HG03060 (cell line): ENCODE measurements around the gene NDUFS8.
"Not testable (repeated sequence)": the region's sequence is repeated elsewhere in the genome, so short reads cannot be mapped to it uniquely, and the experiment has no call there.

Source experiments
- ATAC-seq: cut with Tn5 transposase; IDR thresholded peaks from one replicate; pipeline ENCODE4 v1.9.1; 2021; ENCODE audit warnings: low read depth, moderate number of reproducible peaks; ENCODE audit not compliant: unreplicated experiment

The NDUFS8 gene

GRCh38 chr11:68030318-68031143 is at the start of gene NDUFS8:
NDUFS8 (plus strand) TSS chr11:68030681; CDS start chr11:68032152, 1,471 bp downstream.
- peak; percentile 94 for ATAC-seq

GRCh38 chr11:67981226-67981625 is 49.3 kb upstream of the NDUFS8 start:
- ATAC-seq = not testable (repeated sequence)

GRCh38 chr11:67982255-67982857 is 48.1 kb upstream of the NDUFS8 start:
- not testable (repeated sequence) for ATAC-seq

GRCh38 chr11:67983951-67984350 is 46.5 kb upstream of the NDUFS8 start:
- ATAC-seq = no peak

GRCh38 chr11:67985302-67985701 is 45.2 kb upstream of the NDUFS8 start:
- ATAC-seq = not testable (repeated sequence)

- not testable (repeated sequence) for ATAC-seq
These were observed 39.7 kb upstream of the NDUFS8 start for GRCh38 chr11:67990546-67991346.

- not testable (repeated sequence) for ATAC-seq
These were observed 38.9 kb upstream of the NDUFS8 start for GRCh38 chr11:67991347-67992121.

- ATAC-seq = not testable (repeated sequence)
These were observed 36.7 kb upstream of the NDUFS8 start for GRCh38 chr11:67993821-67994220.

GRCh38 chr11:67994387-67994786 is 36.1 kb upstream of the NDUFS8 start:
- not testable (repeated sequence) for ATAC-seq

GRCh38 chr11:67995129-67995528 is 35.4 kb upstream of the NDUFS8 start:
- ATAC-seq = not testable (repeated sequence)

- not testable (repeated sequence) for ATAC-seq
These were observed 34.9 kb upstream of the NDUFS8 start for GRCh38 chr11:67995579-67995978.

- no peak for ATAC-seq
These were observed 34.4 kb upstream of the NDUFS8 start for GRCh38 chr11:67996051-67996450.

GRCh38 chr11:67996622-67997474 is 33.6 kb upstream of the NDUFS8 start:
- ATAC-seq = no peak

GRCh38 chr11:67997475-67997921 is 33.0 kb upstream of the NDUFS8 start:
- ATAC-seq = no peak

- no peak for ATAC-seq
These were observed 32.1 kb upstream of the NDUFS8 start for GRCh38 chr11:67998150-67999045.

- ATAC-seq = no peak
These were observed 31.3 kb upstream of the NDUFS8 start for GRCh38 chr11:67999201-67999629.

GRCh38 chr11:67999704-68000103 is 30.8 kb upstream of the NDUFS8 start:
- no peak for ATAC-seq

- no peak for ATAC-seq
These were observed 27.9 kb upstream of the NDUFS8 start for GRCh38 chr11:68002575-68002937.
